Measurements from ENCODE around the gene NLRC5.

DNA sequence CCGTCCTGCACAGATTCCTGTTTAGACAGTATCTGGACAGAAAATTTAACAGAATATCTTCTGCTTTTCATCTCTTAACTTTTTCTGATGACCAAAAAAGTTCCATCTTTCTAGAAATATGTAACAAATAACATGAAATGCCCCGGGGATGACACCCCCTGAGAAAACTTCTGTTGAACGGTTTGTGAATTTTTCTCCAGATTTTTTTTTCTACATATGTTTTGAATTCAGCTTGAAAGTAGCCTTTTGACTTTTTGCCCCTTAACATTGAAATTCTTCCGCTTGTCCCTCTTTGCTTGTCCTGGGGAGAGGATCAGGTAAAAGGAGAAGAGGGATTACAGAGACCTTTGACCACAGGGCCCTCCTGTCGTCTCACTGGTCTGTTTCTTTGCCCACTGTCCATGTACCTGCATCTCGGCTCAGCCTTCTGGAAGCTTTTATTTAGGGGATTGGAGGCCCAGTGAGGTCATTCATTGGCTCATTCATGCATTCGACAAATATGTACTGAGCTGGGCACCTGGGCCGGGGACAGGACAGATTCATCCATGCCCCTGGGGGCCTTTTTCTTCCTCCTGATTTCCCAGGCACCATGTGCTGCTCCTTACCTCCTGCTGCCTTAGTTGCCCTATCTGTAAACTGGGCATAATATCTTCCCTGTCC lies 83.4 kb downstream of the NLRC5 start:
- no peak for TF ChIP-seq POLR2A (IDR thresholded peaks at IDR 0.05)
- TF ChIP-seq, protein P1, sequence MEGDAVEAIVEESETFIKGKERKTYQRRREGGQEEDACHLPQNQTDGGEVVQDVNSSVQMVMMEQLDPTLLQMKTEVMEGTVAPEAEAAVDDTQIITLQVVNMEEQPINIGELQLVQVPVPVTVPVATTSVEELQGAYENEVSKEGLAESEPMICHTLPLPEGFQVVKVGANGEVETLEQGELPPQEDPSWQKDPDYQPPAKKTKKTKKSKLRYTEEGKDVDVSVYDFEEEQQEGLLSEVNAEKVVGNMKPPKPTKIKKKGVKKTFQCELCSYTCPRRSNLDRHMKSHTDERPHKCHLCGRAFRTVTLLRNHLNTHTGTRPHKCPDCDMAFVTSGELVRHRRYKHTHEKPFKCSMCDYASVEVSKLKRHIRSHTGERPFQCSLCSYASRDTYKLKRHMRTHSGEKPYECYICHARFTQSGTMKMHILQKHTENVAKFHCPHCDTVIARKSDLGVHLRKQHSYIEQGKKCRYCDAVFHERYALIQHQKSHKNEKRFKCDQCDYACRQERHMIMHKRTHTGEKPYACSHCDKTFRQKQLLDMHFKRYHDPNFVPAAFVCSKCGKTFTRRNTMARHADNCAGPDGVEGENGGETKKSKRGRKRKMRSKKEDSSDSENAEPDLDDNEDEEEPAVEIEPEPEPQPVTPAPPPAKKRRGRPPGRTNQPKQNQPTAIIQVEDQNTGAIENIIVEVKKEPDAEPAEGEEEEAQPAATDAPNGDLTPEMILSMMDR (IDR thresholded peaks at IDR 0.05), result no peak
- no peak for TF ChIP-seq POLR2AphosphoS5 (IDR thresholded peaks at IDR 0.05)
- TF ChIP-seq EP300 (IDR thresholded peaks at IDR 0.05), result no peak
